ENCODE measurements around the gene MPL.

- TF ChIP-seq CTCF (IDR thresholded peaks at IDR 0.05; ENCODE audit: control extremely low read depth in 1 of 3, insufficient read depth in 1 of 3, low read depth in 1 of 3, low read length in 3 of 3), result no peak
- no peak for TF ChIP-seq SRF (IDR thresholded peaks at IDR 0.05; ENCODE audit: low read depth, low read length)
Measured at GRCh38 chr1:43381612-43382011, 44.0 kb downstream of the MPL start.
